GM19438 (cell line): ENCODE measurements around the gene ADAM23.

Experiments used
- ATAC-seq: cut with Tn5 transposase; IDR thresholded peaks from one replicate; pipeline ENCODE4 v1.9.1; 2021; ENCODE audit warnings: low read depth; ENCODE audit not compliant: unreplicated experiment

Gene ADAM23

DNA sequence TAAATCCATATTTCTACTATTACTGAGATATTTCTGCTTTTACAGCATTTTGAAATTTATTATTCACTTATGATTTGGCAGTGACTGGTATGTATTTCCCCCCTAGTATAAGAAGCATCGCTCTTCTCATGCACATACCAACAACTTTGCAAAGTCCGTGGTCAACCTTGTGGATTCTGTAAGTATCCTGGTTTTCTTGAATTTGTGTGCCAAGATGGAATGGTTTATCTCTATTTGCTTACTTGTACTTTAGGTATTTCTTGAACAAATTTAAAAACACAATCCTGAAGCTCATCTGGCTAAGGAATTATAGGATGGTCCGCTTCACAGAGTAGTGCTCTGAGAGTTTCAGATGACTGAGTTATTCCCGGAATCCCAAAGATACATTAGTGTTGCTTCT, 114.0 kb downstream of the ADAM23 start:
- ATAC-seq = no peak

DNA sequence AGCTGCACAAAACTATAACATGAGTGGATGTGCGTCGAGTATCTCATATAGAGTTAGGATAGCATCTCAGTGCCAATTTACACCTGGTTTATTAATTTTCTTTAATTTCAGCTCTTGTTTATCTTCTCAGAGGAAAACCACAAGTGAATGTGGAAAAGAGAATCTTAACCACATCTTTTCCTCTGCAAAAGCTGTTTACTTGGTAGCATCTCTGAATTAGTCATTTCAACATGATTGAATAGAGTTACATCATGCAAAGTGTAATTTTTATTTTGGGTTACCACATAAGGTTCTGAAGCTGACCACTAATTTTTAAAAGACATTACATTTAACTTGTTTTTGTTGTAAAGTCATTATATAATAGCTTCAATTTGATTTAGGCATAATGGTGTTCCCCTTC, 115.2 kb downstream of the ADAM23 start:
- ATAC-seq = no peak

- no peak for ATAC-seq
These were observed 118.6 kb downstream of the ADAM23 start for GRCh38 chr2:206561962-206562361.

DNA sequence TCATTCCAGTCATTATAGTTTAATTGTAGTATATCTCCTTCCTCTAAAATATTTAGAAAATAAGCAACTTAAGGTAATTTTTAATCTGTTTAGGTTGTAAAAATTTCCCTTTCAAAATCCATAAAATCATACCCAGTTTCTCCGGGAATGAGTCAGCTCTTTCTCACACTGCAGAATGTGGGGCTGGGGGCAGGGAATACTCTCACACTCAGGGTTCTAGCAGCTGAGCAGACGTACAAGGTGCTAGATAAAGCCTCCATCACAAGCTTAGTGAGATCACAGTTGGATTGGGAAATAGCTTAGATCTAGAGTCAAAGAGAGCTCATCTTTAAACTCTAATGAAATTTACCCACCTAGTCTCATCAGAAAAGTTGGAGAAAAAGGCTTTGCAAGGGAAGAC, 119.0 kb downstream of the ADAM23 start:
- ATAC-seq = no peak

DNA sequence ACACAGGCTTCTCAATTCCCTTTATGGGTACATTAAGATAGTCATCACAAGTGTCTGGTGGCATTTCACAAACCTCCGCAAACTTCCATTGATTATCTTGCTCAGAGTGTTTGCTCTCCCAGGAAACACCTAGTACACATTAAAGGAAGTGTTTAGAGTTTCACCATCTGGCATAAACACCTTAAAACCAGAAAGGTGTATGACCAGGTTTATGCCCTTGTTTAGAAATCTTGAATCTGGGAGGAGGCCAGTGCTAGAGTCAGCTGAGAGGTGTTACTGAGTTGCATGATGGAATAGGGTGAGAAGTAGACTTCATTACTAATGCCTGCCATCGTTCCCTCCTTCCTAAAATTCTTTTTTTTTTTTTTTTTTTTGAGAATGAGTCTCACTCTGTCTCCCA, 120.0 kb downstream of the ADAM23 start:
- no peak for ATAC-seq

- no peak for ATAC-seq
These were observed 122.3 kb downstream of the ADAM23 start for GRCh38 chr2:206565666-206566065.

DNA sequence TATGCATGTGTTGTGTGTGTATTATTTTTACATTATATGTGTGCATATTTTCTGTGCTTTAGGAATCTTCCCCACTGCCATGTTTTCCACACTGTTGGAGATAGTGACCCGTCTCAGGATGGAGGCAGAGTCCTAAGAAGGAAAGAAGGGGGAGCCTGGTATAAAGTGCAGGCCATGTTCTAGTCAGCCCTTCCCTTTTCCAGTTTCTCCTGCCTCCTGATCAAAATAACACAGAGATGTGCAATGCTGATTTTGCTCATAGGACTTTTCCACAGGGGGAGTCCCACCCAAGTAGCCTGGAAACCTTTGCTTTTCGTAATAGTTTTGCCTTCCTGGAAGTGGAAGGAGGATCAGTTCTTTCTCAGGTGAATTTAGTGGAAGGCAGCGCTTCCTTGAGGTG, 126.1 kb downstream of the ADAM23 start:
- ATAC-seq = no peak

GRCh38 chr2:206570199-206570598, 126.9 kb downstream of the ADAM23 start:
- no peak for ATAC-seq

- no peak for ATAC-seq
These were observed 129.4 kb downstream of the ADAM23 start for GRCh38 chr2:206572725-206573124.

DNA sequence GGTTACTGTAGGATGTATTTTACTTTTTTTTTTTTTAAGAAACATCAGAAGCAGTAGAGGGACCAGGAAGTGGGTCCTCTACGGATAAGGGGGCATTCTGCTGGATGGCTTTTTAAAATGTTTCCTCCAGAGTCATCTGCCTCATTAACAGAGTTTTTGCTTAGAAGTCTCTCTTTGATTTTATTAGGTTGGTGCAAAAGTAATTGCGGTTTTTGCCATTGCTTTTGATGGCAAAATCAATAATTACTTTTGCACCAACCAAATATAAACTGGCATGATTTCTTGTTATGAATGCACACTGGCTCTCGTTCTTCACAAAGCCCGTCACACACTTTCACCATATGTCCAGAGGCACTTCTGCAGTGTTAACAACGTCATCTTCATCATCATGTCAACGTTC, 130.5 kb downstream of the ADAM23 start:
- ATAC-seq = no peak

DNA sequence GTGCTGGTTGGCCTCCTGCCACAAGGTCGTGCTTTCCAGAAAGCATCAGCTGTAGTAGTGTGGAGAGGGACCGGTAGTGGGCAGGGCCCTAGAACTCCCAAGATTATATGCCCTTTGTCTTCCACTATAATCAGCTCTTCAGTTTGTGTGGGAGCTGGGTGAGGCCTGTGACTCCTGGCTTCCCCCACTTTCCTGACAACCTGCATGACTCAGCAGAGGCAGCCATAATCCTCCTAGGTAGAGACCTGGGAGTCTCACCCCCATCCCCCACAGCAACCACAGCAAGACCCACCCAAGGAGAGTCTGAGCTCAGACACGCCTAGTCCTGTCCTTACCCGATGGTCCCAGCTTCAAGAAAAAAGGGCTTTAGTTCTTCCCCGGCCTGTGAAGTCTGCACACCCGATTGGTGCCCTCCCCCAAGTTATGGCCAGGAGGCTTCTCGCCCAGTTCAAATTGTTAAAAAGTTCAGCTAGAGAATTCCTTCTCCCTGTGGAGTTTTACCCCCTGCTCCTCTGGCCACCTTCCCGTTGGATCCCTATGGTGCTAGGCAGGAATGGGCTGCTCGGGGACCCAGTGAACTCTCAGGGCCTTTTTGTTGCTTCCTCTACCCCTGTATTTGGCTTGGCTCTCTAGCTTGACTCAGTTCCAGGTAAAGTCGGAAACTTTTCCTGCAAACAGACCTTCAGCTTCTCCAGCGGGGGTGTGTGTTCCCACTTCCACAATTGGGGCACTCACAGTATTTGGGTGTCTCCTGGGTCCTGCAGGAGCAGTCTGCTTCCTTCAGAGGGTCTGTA, 141.2 kb downstream of the ADAM23 start:
- no peak for ATAC-seq

GRCh38 chr2:206585335-206585734, 142.0 kb downstream of the ADAM23 start:
- ATAC-seq = no peak

DNA sequence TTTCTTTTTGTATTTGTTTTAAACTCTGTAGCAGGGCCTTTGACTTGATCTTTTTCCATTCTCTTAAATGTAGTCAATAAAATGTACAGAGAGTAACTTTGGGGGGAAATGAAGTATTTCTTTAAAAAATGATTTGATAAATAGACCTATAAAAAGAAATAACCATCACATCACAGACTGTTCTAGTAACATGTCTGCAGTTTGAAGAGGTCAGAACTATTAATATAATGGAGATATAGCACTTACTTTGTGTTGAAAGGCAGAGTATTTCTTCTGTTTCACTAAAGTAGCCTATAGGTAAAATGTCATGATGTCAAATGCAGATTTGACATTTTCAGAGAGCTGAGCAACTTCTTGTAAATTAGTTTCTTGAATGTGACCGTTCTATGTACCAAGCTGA, 143.3 kb downstream of the ADAM23 start:
- no peak for ATAC-seq

GRCh38 chr2:206597717-206598218, 154.4 kb downstream of the ADAM23 start:
- no peak for ATAC-seq

- ATAC-seq = no peak
These were observed 159.9 kb downstream of the ADAM23 start for GRCh38 chr2:206603243-206603642.

- no peak for ATAC-seq
These were observed 167.1 kb downstream of the ADAM23 start for GRCh38 chr2:206610451-206610850.

DNA sequence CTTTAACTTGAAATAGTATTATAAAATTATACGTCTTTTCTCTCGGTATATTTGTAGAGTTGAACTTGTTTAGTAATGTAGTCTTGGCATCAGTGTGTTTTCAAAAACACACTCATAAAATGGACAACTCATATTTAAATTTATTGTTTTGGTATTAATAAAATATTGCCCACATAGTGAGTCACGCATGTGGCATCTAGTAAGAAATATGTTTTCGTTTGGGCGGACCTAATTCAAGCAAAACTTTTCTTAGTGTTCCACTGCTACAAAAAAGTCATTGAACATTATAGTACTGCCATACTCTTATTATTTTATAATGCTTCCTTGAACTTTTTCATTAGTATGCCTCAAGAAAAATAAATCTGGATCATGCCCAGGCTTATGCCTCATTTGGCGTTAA, 167.9 kb downstream of the ADAM23 start:
- ATAC-seq = no peak

DNA sequence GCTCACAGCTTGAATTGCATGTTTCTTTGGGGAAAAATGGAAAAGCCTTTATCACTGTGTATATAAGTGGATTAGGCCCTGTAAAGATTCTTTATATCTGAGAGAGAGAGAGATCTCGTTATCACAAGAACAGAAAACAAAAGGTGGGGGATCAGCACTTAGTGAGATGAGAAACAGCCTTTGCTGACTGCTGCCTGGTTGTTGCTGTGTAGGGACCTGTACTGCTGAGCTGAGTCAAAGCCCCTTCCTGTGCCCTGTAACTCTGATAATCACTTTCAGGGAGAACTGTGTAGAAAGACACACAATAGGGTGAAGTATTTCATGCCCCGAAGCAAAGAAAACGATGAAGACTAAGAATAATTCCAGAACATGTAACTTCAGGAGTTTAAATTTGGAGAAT, 168.4 kb downstream of the ADAM23 start:
- ATAC-seq = no peak

DNA sequence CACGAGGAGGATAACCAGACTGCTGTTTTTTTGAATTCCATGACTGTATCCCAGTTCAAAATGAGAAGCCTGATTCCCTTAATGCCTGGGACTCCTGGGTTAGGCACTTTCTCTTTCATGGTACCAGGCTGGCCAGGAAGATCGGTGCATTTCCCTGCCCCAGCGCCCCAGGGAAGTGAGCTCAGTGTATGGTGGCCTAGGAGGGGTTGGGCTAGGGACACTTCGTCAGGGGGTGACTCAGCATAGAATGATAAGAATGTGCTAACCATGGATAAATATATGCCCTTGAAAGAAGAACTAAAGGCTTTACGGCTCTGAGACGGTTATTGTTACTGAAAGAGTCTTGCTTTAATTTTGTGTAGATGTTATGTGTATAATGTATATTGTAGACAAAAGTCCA, 171.5 kb downstream of the ADAM23 start:
- no peak for ATAC-seq

- ATAC-seq = no peak
These were observed 172.2 kb downstream of the ADAM23 start for GRCh38 chr2:206615417-206616089.

DNA sequence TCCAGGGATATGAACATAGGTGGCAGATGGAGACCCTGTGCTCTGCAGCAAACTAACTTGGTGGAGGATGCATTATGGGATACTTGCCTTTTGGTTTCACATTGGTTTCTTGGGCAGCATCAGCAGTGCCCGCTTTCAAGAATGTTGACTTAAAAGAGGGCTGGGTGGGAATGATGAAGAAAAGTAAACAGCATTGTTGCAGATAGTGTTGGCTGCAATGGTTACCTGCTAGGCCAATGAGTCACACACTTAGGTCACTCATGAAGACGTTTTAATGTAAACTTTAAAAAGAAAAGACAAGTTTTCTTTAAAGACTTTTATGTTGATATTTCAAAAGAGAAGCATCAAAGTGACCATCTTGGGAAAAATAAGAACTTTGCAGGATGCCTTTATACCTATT, 172.8 kb downstream of the ADAM23 start:
- ATAC-seq = no peak

DNA sequence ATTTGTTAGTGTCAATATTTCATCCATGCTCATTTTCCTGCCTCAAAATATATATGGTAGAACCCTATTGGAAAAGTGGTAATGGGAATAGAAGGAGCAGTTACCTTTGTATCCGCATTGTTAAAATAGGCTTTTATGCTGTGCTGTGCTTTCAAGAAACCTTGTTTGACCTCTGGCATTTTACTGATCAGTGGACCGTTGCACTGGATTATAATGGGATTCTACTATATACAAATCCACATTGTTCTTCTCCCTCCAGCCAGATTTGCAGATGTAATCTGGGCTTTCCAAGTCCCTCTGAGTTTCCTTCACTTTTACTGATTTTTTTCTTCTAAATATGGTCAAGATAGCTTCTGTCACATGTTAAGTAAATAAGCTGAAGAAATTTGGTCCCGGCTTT, 175.7 kb downstream of the ADAM23 start:
- no peak for ATAC-seq
